AG04450 (cell line): Measurements from ENCODE around the gene MCM6. TPM values are rescaled to one million over a fixed set of nuclear protein-coding genes. Genes with fewer than 3 reads are reported as not detected.

ENCODE experiments used
- CTCF ChIA-PET: fragments of 300-600, 350-600 bp; formaldehyde crosslinking; extraction: SDS; loops from one replicate; lab custom pipeline; 2022; ENCODE audit warnings: antibody characterized with exemption, inconsistent platforms; lab: Charles Lee
- POLR2A ChIA-PET: fragments of 350-600 bp; formaldehyde crosslinking; extraction: SDS; loops from one replicate; lab custom pipeline; 2021; ENCODE audit warnings: antibody characterized with exemption, inconsistent platforms; lab: Yijun Ruan, JAX
- DNase-seq: peaks from one replicate; pipeline ENCODE4 v3.0.0-alpha.2; 2011; ENCODE audit warnings: low read depth, low spot score
- H3K27ac ChIP-seq: one replicate; pipeline ENCODE4 v1.5.1; 2012; ENCODE audit warnings: low read depth, low read length, control low read depth
- H3K27me3 ChIP-seq: one replicate; pipeline ENCODE4 v1.6.0; 2012; ENCODE audit warnings: low read length; ENCODE audit not compliant: control insufficient read depth, insufficient read depth
- H3K4me3 ChIP-seq: 2 replicates; pipeline ENCODE4 v1.5.1; 2011; ENCODE audit warnings: mild to moderate bottlenecking, low read depth, low read length, control low read depth
- H3K9me3 ChIP-seq: 2 replicates; pipeline ENCODE4 v1.5.1; 2012; ENCODE audit warnings: low read length; ENCODE audit not compliant: control insufficient read depth, insufficient read depth
- CTCF ChIP-seq: IDR thresholded peaks from 2 replicates; pipeline ENCODE4 v1.5.1; 2011; ENCODE audit warnings: low read depth, low read length, control low read depth, inconsistent platforms
- polyA plus RNA-seq: library from polyadenylated mRNA; depleted of rRNA; stranded (reverse); fragments of >200 nt; gene quantifications from 2 replicates; pipeline ENCODE4 v1.2.3, GENCODE V29; 2011

MCM6 gene
- polyA plus RNA-seq, 1 experiment: 27.3 TPM

DNA sequence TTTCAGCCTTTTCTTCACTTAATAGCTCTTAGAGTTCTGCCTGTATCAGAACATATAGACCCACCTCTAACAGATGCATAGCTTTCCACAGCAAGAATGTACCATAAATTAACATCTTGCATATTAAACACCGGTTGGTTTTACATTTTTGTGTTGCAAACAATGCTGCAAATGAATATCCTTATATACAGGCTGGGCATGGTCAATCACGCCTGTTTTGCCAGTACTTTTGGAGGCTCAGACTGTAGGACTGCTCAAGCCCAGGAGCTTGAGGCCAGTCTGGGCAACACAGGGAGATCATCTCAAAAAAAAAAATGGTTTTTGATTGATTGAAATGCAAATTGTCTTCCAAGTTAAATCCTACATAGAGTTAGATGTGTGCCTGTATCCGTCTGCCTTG, 37.7 kb downstream of the MCM6 start:
- TF ChIP-seq CTCF: no peak
- Histone ChIP-seq H3K4me3 (no peak overlapping the region), H3K27ac (no peak overlapping the region), H3K27me3 (no peaks in the 10 kb centered on the region), H3K9me3 (no peaks in the 10 kb centered on the region)
- no peak for DNase-seq
- ChIA-PET POLR2A (no interaction called here), CTCF (interaction anchor here (3.0 kb wide), 1 partner anchor 41 kb away, joined by 20 read pairs; no protein-coding TSS in a partner anchor)

DNA sequence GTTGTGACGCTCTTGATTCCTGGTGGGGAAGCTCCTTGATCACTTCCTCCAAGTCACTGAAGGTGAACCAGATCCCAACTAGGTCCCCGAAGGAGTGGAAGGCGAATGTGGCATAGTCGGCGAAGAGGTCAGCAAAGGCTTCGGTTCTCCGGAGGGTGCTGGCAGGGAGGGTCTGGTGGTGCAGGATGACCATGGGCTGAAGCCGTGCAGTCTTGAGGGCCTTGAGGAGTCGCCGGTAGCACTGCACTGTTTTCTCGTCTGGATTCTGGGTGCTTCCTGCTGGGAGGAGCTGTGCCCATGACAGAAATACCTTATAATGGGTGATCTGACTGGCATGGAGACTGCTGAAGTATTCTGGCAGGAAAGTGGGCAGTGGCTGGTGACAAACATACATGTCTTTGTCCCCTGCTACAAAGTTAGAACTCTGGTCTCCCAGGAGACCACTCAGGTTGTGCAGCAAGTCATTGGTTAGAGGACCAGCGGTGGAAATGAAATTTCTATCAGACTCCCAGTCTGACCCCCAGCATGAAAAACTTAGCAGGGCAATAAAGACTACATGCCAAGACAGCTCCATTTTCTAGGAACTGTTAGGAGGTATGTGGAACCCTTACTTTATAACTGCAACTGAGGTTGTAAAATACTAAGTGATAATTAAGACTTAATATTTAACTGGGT, 39.5 kb downstream of the MCM6 start, which contains the start of gene LCT:
TSS of gene LCT (minus strand) at position 589 of the 675 bp plus-strand sequence. CDS start at position 574, 15 bp downstream.
- Histone ChIP-seq H3K9me3 (no peaks in the 10 kb centered on the region), H3K27me3 (no peaks in the 10 kb centered on the region), H3K4me3 (no peak within 1 kb of the TSS), H3K27ac (no peak within 1 kb of the TSS)
- no peak for TF ChIP-seq CTCF
- DNase-seq: no peak
- ChIA-PET CTCF (interaction anchor here (2.1 kb wide), 1 partner anchor 39 kb away, joined by 8 read pairs; no protein-coding TSS in a partner anchor), POLR2A (no interaction called here)

DNA sequence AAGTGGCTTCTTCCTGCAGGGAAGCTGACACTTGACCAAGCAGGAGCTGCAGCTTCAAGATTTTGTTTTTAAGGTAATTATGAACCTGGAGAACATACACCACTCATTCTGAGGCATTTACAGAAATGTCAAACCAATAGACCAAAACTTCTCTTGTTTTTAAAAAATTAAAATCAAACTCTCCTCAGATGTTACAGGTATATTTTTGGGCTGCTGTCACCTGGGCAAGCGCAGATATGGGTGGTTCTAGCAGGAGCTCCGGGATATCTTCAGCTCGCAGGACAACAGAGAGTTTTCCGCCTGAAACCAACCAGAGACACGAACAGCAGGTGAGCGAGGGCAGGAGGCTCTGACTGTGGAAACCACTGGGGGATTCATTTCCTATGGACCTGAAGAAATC, 43.4 kb downstream of the MCM6 start:
- Histone ChIP-seq H3K27ac (no peak overlapping the region), H3K9me3 (no peaks in the 10 kb centered on the region), H3K27me3 (no peaks in the 10 kb centered on the region), H3K4me3 (no peak overlapping the region)
- TF ChIP-seq CTCF: no peak
- POLR2A ChIA-PET: no interaction called here
- CTCF ChIA-PET: no interaction called here
- no peak for DNase-seq

DNA sequence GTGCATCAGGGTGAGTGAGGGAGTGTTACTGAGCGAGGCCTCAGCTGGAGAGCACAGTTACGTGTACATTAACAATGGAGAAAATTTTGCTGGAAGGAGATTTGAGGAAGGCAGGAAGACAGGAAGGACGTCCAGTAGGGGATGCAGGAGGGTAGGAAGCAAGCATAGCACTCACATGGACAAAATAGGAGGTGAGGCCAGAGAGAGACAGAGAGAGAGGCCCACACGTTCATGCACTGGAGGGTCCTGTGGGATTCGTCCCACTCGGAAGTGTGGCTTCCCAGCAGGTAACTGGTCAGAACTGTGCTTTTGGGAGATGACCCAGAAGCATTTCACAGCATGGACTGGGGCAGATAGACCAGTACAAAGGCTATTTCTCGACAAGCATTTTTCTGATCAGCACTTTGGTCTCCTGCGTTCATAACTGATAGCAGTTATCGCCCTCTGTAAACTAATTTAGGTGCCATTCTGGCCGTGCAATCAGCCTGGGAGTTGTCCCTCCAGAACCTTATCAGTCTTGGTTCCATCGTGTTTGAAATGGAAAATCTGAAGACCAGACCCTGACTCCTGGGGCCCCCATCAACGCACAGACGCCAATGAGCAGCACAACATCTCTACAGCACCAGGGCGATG, 44.9 kb downstream of the MCM6 start:
- no peaks in the 10 kb centered on the region for H3K9me3 ChIP-seq
- no peak for DNase-seq
- TF ChIP-seq CTCF: no peak
- ChIA-PET POLR2A (no interaction called here), CTCF (no interaction called here)
- H3K27me3 ChIP-seq: no peaks in the 10 kb centered on the region
- H3K27ac ChIP-seq: no peak overlapping the region
- H3K4me3 ChIP-seq: no peak overlapping the region
